Calu3 (cell line): ENCODE results near the gene ZFPL1. TPM values are rescaled to one million over a fixed set of nuclear protein-coding genes. Genes with fewer than 3 reads are reported as not detected.

ENCODE experiments used
- Bru-seq: library from RNA; stranded (reverse); fragments of 400-500 nt; gene quantifications from one replicate; lab custom pipeline; 2021; lab: Mats Ljungman, UMichigan
- BruChase-seq, 2 experiments: library from RNA; stranded (reverse); fragments of 400-500 nt; gene quantifications; one replicate each; lab custom pipeline; 2021; lab: Mats Ljungman, UMichigan
- BruUV-seq: library from RNA; stranded (reverse); fragments of 400-500 nt; replicated peaks from 2 replicates; lab custom pipeline; 2021; lab: Mats Ljungman, UMichigan
- CTCF ChIA-PET: fragments of 300-600 bp; sonication (Branson Sonifier 250); formaldehyde crosslinking; loops from one replicate; lab custom pipeline; 2022; ENCODE audit warnings: antibody characterized with exemption; lab: Charles Lee
- DNase-seq: peaks from one replicate; pipeline ENCODE4 v3.0.0; 2022
- H3K27ac Mint-ChIP-seq: one replicate; pipeline ENCODE4 v1.8.0; 2022; ENCODE audit warnings: mixed read lengths; ENCODE audit not compliant: unreplicated experiment
- H3K27me3 Mint-ChIP-seq: one replicate; pipeline ENCODE4 v1.8.0; 2022; ENCODE audit warnings: mixed read lengths; ENCODE audit not compliant: unreplicated experiment
- H3K36me3 Mint-ChIP-seq: one replicate; pipeline ENCODE4 v1.8.0; 2022; ENCODE audit warnings: mild to moderate bottlenecking, moderate library complexity, mixed read lengths; ENCODE audit not compliant: insufficient read depth, unreplicated experiment
- H3K4me1 Mint-ChIP-seq: one replicate; pipeline ENCODE4 v1.8.0; 2022; ENCODE audit warnings: mild to moderate bottlenecking, low read depth, mixed read lengths; ENCODE audit not compliant: unreplicated experiment
- H3K4me3 Mint-ChIP-seq: one replicate; pipeline ENCODE4 v1.8.0; 2022; ENCODE audit warnings: mild to moderate bottlenecking, low read depth, moderate library complexity, mixed read lengths; ENCODE audit not compliant: unreplicated experiment
- H3K9me3 Mint-ChIP-seq: one replicate; pipeline ENCODE4 v1.8.0; 2022; ENCODE audit warnings: low read depth, mixed read lengths; ENCODE audit not compliant: unreplicated experiment
- CTCF ChIP-seq: fragments of 200-600 bp; IDR thresholded peaks from one replicate; pipeline ENCODE4 v1.8.0; 2022; ENCODE audit warnings: antibody characterized with exemption; ENCODE audit not compliant: unreplicated experiment
- intact Hi-C: fragments of 100-400 bp; cut with micrococcal nuclease; formaldehyde crosslinking; loops from one replicate; pipeline ENCODE4 v1.10.0; 2022; ENCODE audit not compliant: unreplicated experiment
- long read RNA-seq: library from polyadenylated mRNA; stranded (forward); transcript quantifications from one replicate; pipeline ENCODE4 v2.0.0, GENCODE V29; 2022
- total RNA-seq: library from RNA; stranded (reverse); gene quantifications from 2 replicates; pipeline ENCODE4 v1.2.3, GENCODE V29; 2022

Gene ZFPL1
- total RNA-seq: 47.6 and 48.0 TPM in 2 replicates
- Bru-seq, nascent RNA: percentile 74 among the genes with signal in this experiment
- percentile 89 among the genes with signal in this experiment for BruChase-seq, experiment 1, labeled RNA remaining after a 6-hour chase
- BruChase-seq, experiment 2, labeled RNA remaining after a 2-hour chase: percentile 83 among the genes with signal in this experiment
- long read RNA-seq, transcript ZFPL1-201 (8 exons, 1,371 nt): major isoform, 53 of 82 reads
- long read RNA-seq, partial matches to known transcripts: 19 of 82 reads
- long read RNA-seq, other reads (novel, unspliced or antisense): 10 of 82 reads

- peak; percentile 97 for DNase-seq
- no TSS peak for BruUV-seq
- Mint-ChIP-seq H3K27me3 (no peaks in the 10 kb centered on the region), H3K27ac (peak within 1 kb of the TSS; percentile 97), H3K4me3 (peak within 1 kb of the TSS; percentile 100), H3K9me3 (no peaks in the 10 kb centered on the region), H3K36me3 (peaks cover 64% of the 10 kb centered on the region), H3K4me1 (peaks cover 32% of the 10 kb centered on the region)
- CTCF ChIA-PET: no interaction called here
- intact Hi-C loops: no loop called here
- no peak for TF ChIP-seq CTCF
Observed at GRCh38 chr11:65083834-65084597, at the start of gene ZFPL1, which contains the start of gene CDCA5. TSS of gene ZFPL1 (plus strand) at chr11:65084222. CDS start at chr11:65084699, 477 bp downstream. TSS of gene CDCA5 (minus strand) at chr11:65084040. CDS start at chr11:65083978, 62 bp downstream.

GRCh38 chr11:65034423-65034822, 49.6 kb upstream of the ZFPL1 start:
- intact Hi-C loops: no loop called here
- DNase-seq: no peak
- TF ChIP-seq CTCF: no peak
- no peak overlapping the region for H3K4me3 Mint-ChIP-seq
- no peaks in the 10 kb centered on the region for H3K27me3 Mint-ChIP-seq
- H3K4me1 Mint-ChIP-seq: no peaks in the 10 kb centered on the region
- H3K9me3 Mint-ChIP-seq: no peaks in the 10 kb centered on the region
- BruUV-seq: no TSS peak
- CTCF ChIA-PET: interaction anchor here (1.1 kb wide), 1 partner anchor 21 kb away, joined by 3 read pairs; no protein-coding TSS in a partner anchor
- no peak overlapping the region for H3K27ac Mint-ChIP-seq
- peaks cover 6% of the 10 kb centered on the region for H3K36me3 Mint-ChIP-seq

- H3K27me3 Mint-ChIP-seq: no peaks in the 10 kb centered on the region
- DNase-seq: no peak
- peaks cover 9% of the 10 kb centered on the region for H3K36me3 Mint-ChIP-seq
- CTCF ChIA-PET: no interaction called here
- no peak overlapping the region for H3K4me3 Mint-ChIP-seq
- intact Hi-C loops: no loop called here
- no peak for TF ChIP-seq CTCF
- no TSS peak for BruUV-seq
- H3K27ac Mint-ChIP-seq: no peak overlapping the region
- H3K9me3 Mint-ChIP-seq: no peaks in the 10 kb centered on the region
- no peaks in the 10 kb centered on the region for H3K4me1 Mint-ChIP-seq
Observed at GRCh38 chr11:65035579-65035978, 48.4 kb upstream of the ZFPL1 start.

GRCh38 chr11:65036931-65037330, 47.1 kb upstream of the ZFPL1 start:
- BruUV-seq: no TSS peak
- no peaks in the 10 kb centered on the region for H3K9me3 Mint-ChIP-seq
- CTCF ChIA-PET: no interaction called here
- H3K4me3 Mint-ChIP-seq: no peak overlapping the region
- H3K4me1 Mint-ChIP-seq: no peaks in the 10 kb centered on the region
- H3K36me3 Mint-ChIP-seq: peaks cover 22% of the 10 kb centered on the region
- no peak for TF ChIP-seq CTCF
- intact Hi-C loops: no loop called here
- no peak for DNase-seq
- no peaks in the 10 kb centered on the region for H3K27me3 Mint-ChIP-seq
- no peak overlapping the region for H3K27ac Mint-ChIP-seq
